Neuronal stem cell (in vitro differentiated cells): ENCODE data around the gene IQGAP3.

Experiments used
- DNase-seq: peaks from one replicate; pipeline ENCODE4 v3.0.0-alpha.2; 2013; ENCODE audit warnings: low spot score
- H2AFZ ChIP-seq: one replicate; pipeline ENCODE4 v1.6.1; 2013; ENCODE audit warnings: mild to moderate bottlenecking, low read length, inconsistent platforms
- H2AK5ac ChIP-seq: 2 replicates; pipeline ENCODE4 v1.6.1; 2013; ENCODE audit warnings: low read depth, mild to moderate bottlenecking, inconsistent platforms, low read length, moderate library complexity, mixed read lengths
- H2BK120ac ChIP-seq: 2 replicates; pipeline ENCODE4 v1.6.1; 2013; ENCODE audit warnings: low read depth, mild to moderate bottlenecking, inconsistent platforms, low read length, moderate library complexity, mixed read lengths
- H2BK12ac ChIP-seq: one replicate; pipeline ENCODE4 v1.6.1; 2013; ENCODE audit warnings: low read length, inconsistent platforms
- H2BK15ac ChIP-seq: 2 replicates; pipeline ENCODE4 v1.6.1; 2013; ENCODE audit warnings: mild to moderate bottlenecking, low read length, inconsistent platforms, mixed read lengths
- H2BK5ac ChIP-seq: one replicate; pipeline ENCODE4 v1.6.1; 2013; ENCODE audit warnings: inconsistent platforms, mild to moderate bottlenecking, low read length, moderate library complexity
- H3K14ac ChIP-seq: one replicate; pipeline ENCODE4 v1.6.1; 2013; ENCODE audit warnings: low read length, inconsistent platforms
- H3K18ac ChIP-seq: 2 replicates; pipeline ENCODE4 v1.6.1; 2013; ENCODE audit warnings: low read length, inconsistent platforms
- H3K23ac ChIP-seq: 2 replicates; pipeline ENCODE4 v1.6.1; 2013; ENCODE audit warnings: low read depth, mild to moderate bottlenecking, mixed read lengths, low read length, inconsistent platforms; ENCODE audit not compliant: poor library complexity
- H3K27ac ChIP-seq: replicated peaks from 3 replicates; pipeline ENCODE4 v1.5.1; 2013; ENCODE audit warnings: low read length, inconsistent platforms
- H3K27me3 ChIP-seq, 3 experiments: 2 replicates each; pipeline ENCODE4 v1.6.1; 2013; ENCODE audit warnings: low read length in 3 of 3, mild to moderate bottlenecking in 2 of 3, inconsistent platforms in 1 of 3, low read depth in 1 of 3, mixed read lengths in 1 of 3, moderate library complexity in 1 of 3; ENCODE audit not compliant: control insufficient read depth in 3 of 3, insufficient read depth in 3 of 3
- H3K36me3 ChIP-seq, 2 donors: replicated peaks in 1 of 2; 2 replicates each; pipeline ENCODE4 v1.6.1; 2013; ENCODE audit warnings: low read length in 2 of 2; ENCODE audit not compliant: control insufficient read depth in 2 of 2, insufficient read depth in 2 of 2
- H3K4ac ChIP-seq: 2 replicates; pipeline ENCODE4 v1.6.1; 2013; ENCODE audit warnings: inconsistent platforms, mild to moderate bottlenecking, low read length, moderate library complexity
- H3K4me1 ChIP-seq, 2 donors: 1 replicate in 1 of 2; 2 replicates in 1 of 2; pipeline ENCODE4 v1.6.1; 2013; ENCODE audit warnings: low read length in 2 of 2, low read depth in 1 of 2; ENCODE audit not compliant: control insufficient read depth in 2 of 2, insufficient read depth in 1 of 2
- H3K4me2 ChIP-seq: one replicate; pipeline ENCODE4 v1.6.1; 2013; ENCODE audit warnings: mild to moderate bottlenecking, low read length, inconsistent platforms; ENCODE audit not compliant: insufficient read depth, poor library complexity, severe bottlenecking
- H3K4me3 ChIP-seq, 2 donors: 2 replicates each; pipeline ENCODE4 v1.5.1; 2013; ENCODE audit warnings: low read length in 2 of 2, mild to moderate bottlenecking in 2 of 2, inconsistent platforms in 1 of 2, moderate library complexity in 1 of 2
- H3K79me1 ChIP-seq: one replicate; pipeline ENCODE4 v1.6.1; 2013; ENCODE audit warnings: low read depth, mild to moderate bottlenecking, inconsistent platforms, low read length, moderate library complexity
- H3K9ac ChIP-seq: one replicate; pipeline ENCODE4 v1.6.1; 2013; ENCODE audit warnings: mild to moderate bottlenecking, low read depth, low read length, inconsistent platforms; ENCODE audit not compliant: poor library complexity
- H3K9me3 ChIP-seq, 2 donors: replicated peaks in 1 of 2; 2 replicates each; pipeline versions ENCODE3 to v1.6.1; 2013; ENCODE audit warnings: low read length in 2 of 2, mild to moderate bottlenecking in 2 of 2, inconsistent platforms in 1 of 2, low read depth in 1 of 2, mixed read lengths in 1 of 2, moderate library complexity in 1 of 2; ENCODE audit not compliant: control insufficient read depth in 2 of 2, insufficient read depth in 1 of 2
- H4K8ac ChIP-seq: one replicate; pipeline ENCODE4 v1.6.1; 2013; ENCODE audit warnings: low read depth, mild to moderate bottlenecking, inconsistent platforms, low read length, moderate library complexity
- H4K91ac ChIP-seq: one replicate; pipeline ENCODE4 v1.6.1; 2013; ENCODE audit warnings: low read length, low read depth, mild to moderate bottlenecking, inconsistent platforms; ENCODE audit not compliant: poor library complexity
- WGBS, 2 donors: extraction: QIAGEN DNeasy Blood & Tissue Kit; methylation state at CpG; one replicate each; pipeline ENCODE4 v1.1.7; 2013; ENCODE audit warnings: missing lambda C conversion rate in 2 of 2, mixed read lengths in 1 of 2; ENCODE audit not compliant: insufficient read length in 2 of 2, insufficient replicate concordance in 1 of 2; ENCODE audit errors: extremely low coverage in 2 of 2; 5-methylcytosine and 5-hydroxymethylcytosine counted together

The IQGAP3 gene

DNA sequence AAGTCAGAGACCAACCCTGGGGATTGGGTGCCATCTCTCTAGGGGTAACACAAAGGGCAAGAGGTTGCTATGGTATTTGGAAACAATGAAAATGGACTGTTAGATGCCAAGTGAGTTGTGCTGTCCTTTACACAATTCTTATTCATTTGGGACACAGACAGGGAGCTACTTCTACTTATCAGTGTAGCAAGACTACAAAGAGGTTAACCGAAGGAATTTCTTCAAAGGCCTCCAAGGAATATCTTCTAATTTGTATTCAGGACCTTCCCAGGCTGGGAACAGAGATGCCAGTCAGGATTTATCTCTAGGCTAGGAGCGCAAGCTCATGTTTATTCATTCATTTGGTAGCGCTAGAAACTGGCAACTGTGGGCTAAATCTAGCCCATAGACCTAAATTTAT, 21.8 kb upstream of the IQGAP3 start:
- no peak overlapping the region for H2BK5ac ChIP-seq
- H3K27me3 ChIP-seq: no peaks in the 10 kb centered on the region
- H3K27ac ChIP-seq: no peak overlapping the region
- H3K4me1 ChIP-seq: peaks cover 5 to 12% of the 10 kb centered on the region in 2 donors
- no peak overlapping the region for H3K4me2 ChIP-seq
- H2BK120ac ChIP-seq: no peak overlapping the region
- no peak overlapping the region for H3K4ac ChIP-seq
- H3K23ac ChIP-seq: no peak overlapping the region
- no peak overlapping the region for H3K4me3 ChIP-seq
- H2BK12ac ChIP-seq: no peak overlapping the region
- DNase-seq: no peak
- WGBS, 2 donors: no CpG with 5 or more reads among the region's 3 CpGs
- no peak overlapping the region for H4K91ac ChIP-seq
- no peak overlapping the region for H2AFZ ChIP-seq
- no peak overlapping the region for H2AK5ac ChIP-seq
- H3K14ac ChIP-seq: no peak overlapping the region
- H3K9ac ChIP-seq: no peak overlapping the region
- H2BK15ac ChIP-seq: no peak overlapping the region
- no peak overlapping the region for H4K8ac ChIP-seq
- no peak overlapping the region for H3K18ac ChIP-seq
- H3K9me3 ChIP-seq: no peaks in the 10 kb centered on the region
- H3K79me1 ChIP-seq: peaks cover 5% of the 10 kb centered on the region
- H3K36me3 ChIP-seq: peaks cover 41 to 68% of the 10 kb centered on the region in 2 donors

DNA sequence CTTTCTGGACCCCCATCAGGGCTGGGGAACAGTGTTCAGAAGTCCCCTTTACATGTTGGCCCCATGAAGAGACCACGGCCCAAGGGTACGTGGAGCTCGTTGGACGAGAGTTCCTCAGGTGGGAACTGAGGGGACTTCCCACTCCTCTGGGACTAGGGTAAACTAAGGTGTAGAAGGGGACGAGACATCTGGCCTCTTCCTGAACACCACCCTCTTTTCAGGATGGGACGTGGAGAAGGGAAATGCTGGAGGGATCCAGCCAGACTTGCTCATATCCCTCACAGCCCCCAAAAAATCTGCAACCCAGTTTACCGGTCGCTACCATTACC, 21.3 kb upstream of the IQGAP3 start:
- DNase-seq: no peak
- Histone ChIP-seq H2AFZ (no peak overlapping the region), H2BK12ac (no peak overlapping the region), H3K18ac (no peak overlapping the region), H3K36me3 (peaks cover 41 to 63% of the 10 kb centered on the region in 2 donors), H3K9ac (no peak overlapping the region), H3K27ac (no peak overlapping the region), H3K4me3 (no peak overlapping the region), H2AK5ac (no peak overlapping the region), H3K4ac (no peak overlapping the region), H4K8ac (no peak overlapping the region), H2BK120ac (no peak overlapping the region), H3K9me3 (no peaks in the 10 kb centered on the region), H2BK15ac (no peak overlapping the region), H3K23ac (no peak overlapping the region), H3K27me3 (no peaks in the 10 kb centered on the region), H3K4me1 (peaks cover 5 to 12% of the 10 kb centered on the region in 2 donors), H3K79me1 (peaks cover 5% of the 10 kb centered on the region), H3K14ac (no peak overlapping the region), H4K91ac (no peak overlapping the region), H2BK5ac (peak overlapping the region; percentile 20), H3K4me2 (no peak overlapping the region)
- WGBS, 2 donors: no CpG with 5 or more reads among the region's 8 CpGs

DNA sequence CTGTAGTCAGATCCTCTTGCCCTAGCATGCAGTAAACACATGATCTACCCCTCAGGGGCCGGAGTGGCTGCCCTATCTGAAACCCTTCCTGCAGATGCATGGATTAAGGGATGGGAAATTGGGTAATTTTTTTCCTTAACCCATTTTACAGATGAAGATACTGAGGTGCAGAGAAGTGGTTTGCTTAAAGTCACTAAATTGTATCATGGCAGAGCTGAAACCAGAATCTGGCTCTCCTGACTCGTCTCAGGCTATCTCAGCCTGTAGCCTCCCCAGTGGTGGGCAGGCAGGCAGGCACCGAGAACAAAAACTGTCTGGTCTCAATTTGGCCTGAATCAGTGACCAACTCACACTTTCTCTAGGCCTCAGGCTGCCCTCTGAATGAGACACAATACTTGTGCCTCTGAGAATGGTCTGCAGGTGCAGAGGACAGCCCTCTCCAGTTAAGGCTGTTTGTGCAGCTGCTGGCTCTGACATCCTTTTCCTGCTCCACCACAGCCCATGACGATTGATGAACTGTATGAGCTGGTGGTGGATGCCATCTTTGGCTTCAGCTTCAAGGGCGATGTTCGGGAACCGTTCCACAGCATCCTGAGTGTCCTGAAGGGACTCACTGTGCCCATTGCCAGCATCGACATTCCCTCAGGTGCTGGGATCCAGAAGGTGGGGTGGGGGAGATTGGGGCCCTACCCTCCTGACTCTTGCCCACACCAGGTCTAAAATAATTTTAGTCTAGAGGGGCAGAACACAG, 20.7 kb upstream of the IQGAP3 start:
- H3K9me3 ChIP-seq: no peaks in the 10 kb centered on the region
- no peak overlapping the region for H4K8ac ChIP-seq
- no peak for DNase-seq
- no peak overlapping the region for H2BK12ac ChIP-seq
- H4K91ac ChIP-seq: no peak overlapping the region
- no peak overlapping the region for H2AK5ac ChIP-seq
- H3K79me1 ChIP-seq: peaks cover 3% of the 10 kb centered on the region
- no peak overlapping the region for H2AFZ ChIP-seq
- H3K27me3 ChIP-seq: no peaks in the 10 kb centered on the region
- no peak overlapping the region for H3K9ac ChIP-seq
- no peak overlapping the region for H2BK120ac ChIP-seq
- no peak overlapping the region for H2BK15ac ChIP-seq
- H3K27ac ChIP-seq: no peak overlapping the region
- H3K14ac ChIP-seq: no peak overlapping the region
- no peak overlapping the region for H3K4me3 ChIP-seq
- peaks cover 5 to 12% of the 10 kb centered on the region in 2 donors for H3K4me1 ChIP-seq
- no peak overlapping the region for H3K18ac ChIP-seq
- H3K23ac ChIP-seq: no peak overlapping the region
- WGBS, 2 donors: no CpG with 5 or more reads among the region's 8 CpGs
- no peak overlapping the region for H3K4ac ChIP-seq
- H3K36me3 ChIP-seq: peaks cover 37 to 58% of the 10 kb centered on the region in 2 donors
- H3K4me2 ChIP-seq: no peak overlapping the region
- H2BK5ac ChIP-seq: peak overlapping the region; percentile 20

DNA sequence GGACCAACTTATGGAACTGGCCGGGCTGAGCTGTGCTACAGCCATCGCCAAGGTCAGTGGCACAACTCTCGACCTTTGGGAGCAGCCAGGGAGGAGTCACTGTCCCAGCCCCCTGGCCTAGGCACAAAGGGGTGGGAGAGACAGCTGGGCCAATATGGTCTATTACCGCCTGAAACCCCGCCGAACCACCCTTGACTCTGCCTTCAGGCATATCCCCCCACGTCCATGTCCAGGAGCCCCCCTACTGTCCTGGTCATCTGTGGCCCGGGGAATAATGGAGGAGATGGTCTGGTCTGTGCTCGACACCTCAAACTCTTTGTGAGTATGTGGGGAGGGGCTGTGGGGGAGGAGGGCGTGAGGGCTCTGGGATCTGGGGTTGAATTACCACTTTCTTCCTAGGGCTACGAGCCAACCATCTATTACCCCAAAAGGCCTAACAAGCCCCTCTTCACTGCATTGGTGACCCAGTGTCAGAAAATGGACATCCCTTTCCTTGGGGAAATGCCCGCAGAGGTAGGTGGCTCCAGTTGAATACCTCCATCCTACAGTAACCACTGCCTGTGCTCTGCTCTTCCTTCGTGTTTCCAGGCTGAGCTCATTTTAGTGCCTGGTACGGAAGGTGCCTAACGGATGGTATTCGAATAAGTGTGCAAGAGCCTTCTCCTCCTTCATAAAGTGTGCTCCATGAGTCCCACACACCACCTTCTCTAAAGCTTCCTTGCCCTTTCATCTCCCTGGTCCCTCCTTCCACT, 20.0 kb upstream of the IQGAP3 start:
- Histone ChIP-seq H3K4me1 (peaks cover 5 to 12% of the 10 kb centered on the region in 2 donors), H2AK5ac (peak overlapping the region; percentile 63), H4K91ac (peak overlapping the region; percentile 41), H2BK12ac (peak overlapping the region; percentile 63), H3K9me3 (no peaks in the 10 kb centered on the region), H2BK15ac (no peak overlapping the region), H3K4me2 (peak overlapping the region; percentile 94), H2AFZ (peak overlapping the region; percentile 93), H3K27ac (no peak overlapping the region), H3K18ac (peak overlapping the region; percentile 96), H3K27me3 (peaks cover 0 to under 1% (median 0%) of the 10 kb centered on the region in 3 experiments), H4K8ac (no peak overlapping the region), H3K79me1 (peaks cover 3% of the 10 kb centered on the region), H2BK5ac (peak overlapping the region; percentile 91), H2BK120ac (peak overlapping the region; percentile 83), H3K4ac (no peak overlapping the region), H3K4me3 (peak overlapping the region; percentile 67 to 93), H3K23ac (peak overlapping the region; percentile 51), H3K14ac (peak overlapping the region; percentile 72), H3K36me3 (peaks cover 31 to 50% of the 10 kb centered on the region in 2 donors), H3K9ac (peak overlapping the region; percentile 95)
- DNase-seq: no peak
- no CpG with 5 or more reads among the region's 16 CpGs for whole genome bisulfite sequencing, 2 donors
